Fibroblast of the aortic adventitia (primary cell): Measurements from ENCODE around the gene EFNA5. TPM values are rescaled to one million over a fixed set of nuclear protein-coding genes. Genes with fewer than 3 reads are reported as not detected.

Experiments used
- DNase-seq: peaks from one replicate; pipeline ENCODE4 v3.0.0-alpha.2; 2010; ENCODE audit warnings: low read depth
- H3K4me3 ChIP-seq: 2 replicates; pipeline ENCODE4 v1.5.1; 2011; ENCODE audit warnings: low read depth, mild to moderate bottlenecking, control low read depth, low read length, moderate library complexity
- total RNA-seq: library from RNA; depleted of rRNA; stranded (reverse); fragments of >200 nt; gene quantifications from 2 replicates; pipeline ENCODE4 v1.2.3, GENCODE V29; 2012; ENCODE audit warnings: low replicate concordance
- TF ChIP-seq, protein P1 (sequence below): IDR thresholded peaks from 2 replicates; pipeline ENCODE4 v1.5.1; 2011; ENCODE audit warnings: mild to moderate bottlenecking, low read length, control low read depth, inconsistent platforms; ENCODE audit not compliant: insufficient read depth

Gene EFNA5
- total RNA-seq, 1 donor, result 33.1 TPM

- no peak overlapping the region for H3K4me3 ChIP-seq
- TF ChIP-seq, protein P1, sequence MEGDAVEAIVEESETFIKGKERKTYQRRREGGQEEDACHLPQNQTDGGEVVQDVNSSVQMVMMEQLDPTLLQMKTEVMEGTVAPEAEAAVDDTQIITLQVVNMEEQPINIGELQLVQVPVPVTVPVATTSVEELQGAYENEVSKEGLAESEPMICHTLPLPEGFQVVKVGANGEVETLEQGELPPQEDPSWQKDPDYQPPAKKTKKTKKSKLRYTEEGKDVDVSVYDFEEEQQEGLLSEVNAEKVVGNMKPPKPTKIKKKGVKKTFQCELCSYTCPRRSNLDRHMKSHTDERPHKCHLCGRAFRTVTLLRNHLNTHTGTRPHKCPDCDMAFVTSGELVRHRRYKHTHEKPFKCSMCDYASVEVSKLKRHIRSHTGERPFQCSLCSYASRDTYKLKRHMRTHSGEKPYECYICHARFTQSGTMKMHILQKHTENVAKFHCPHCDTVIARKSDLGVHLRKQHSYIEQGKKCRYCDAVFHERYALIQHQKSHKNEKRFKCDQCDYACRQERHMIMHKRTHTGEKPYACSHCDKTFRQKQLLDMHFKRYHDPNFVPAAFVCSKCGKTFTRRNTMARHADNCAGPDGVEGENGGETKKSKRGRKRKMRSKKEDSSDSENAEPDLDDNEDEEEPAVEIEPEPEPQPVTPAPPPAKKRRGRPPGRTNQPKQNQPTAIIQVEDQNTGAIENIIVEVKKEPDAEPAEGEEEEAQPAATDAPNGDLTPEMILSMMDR, result no peak
These were observed 67.8 kb downstream of the EFNA5 start for GRCh38 chr5:107602896-107603295.

GRCh38 chr5:107601076-107601475 lies 69.7 kb downstream of the EFNA5 start:
- peak; percentile 33 for DNase-seq
- TF ChIP-seq, protein P1, result no peak
- H3K4me3 ChIP-seq, result no peak overlapping the region

More at GRCh38 chr5:107602896-107603295, 67.8 kb downstream of the EFNA5 start:
- DNase-seq, result no peak

- TF ChIP-seq, protein P1, result no peak
- no peak overlapping the region for H3K4me3 ChIP-seq
- no peak for DNase-seq
These were observed 71.8 kb downstream of the EFNA5 start for GRCh38 chr5:107598958-107599357.

GRCh38 chr5:107597803-107598202 lies 72.9 kb downstream of the EFNA5 start:
- H3K4me3 ChIP-seq, result no peak overlapping the region
- TF ChIP-seq, protein P1, result no peak
- no peak for DNase-seq

DNA sequence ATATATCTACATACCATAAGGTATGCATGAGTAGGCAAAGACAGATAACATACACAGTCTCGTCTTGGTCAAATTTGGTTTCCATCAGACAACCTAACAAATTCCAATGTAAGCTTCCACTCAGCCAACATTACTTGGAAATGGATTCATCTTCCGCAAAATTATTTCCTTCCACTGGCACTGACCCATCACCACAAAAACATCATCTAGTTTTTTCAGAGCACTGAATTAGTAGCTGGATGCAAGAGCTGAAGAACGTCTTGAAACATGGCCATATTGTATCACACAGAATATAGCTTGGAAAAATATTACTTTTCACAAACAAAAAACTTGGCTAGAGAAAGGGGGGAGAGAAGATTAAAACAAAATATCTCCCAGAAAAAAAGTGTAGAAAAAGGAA lies 73.5 kb downstream of the EFNA5 start:
- H3K4me3 ChIP-seq, result no peak overlapping the region
- TF ChIP-seq, protein P1, result no peak
- DNase-seq, result peak; percentile 16

GRCh38 chr5:107594253-107595045 lies 76.3 kb downstream of the EFNA5 start:
- peak; percentile 39 for DNase-seq
- H3K4me3 ChIP-seq, result no peak overlapping the region
- TF ChIP-seq, protein P1, result no peak
